Measurements from ENCODE around the gene SEMA5A.

GRCh38 chr5:9398227-9398626, 147.6 kb downstream of the SEMA5A start:
- no peak for TF ChIP-seq RAD21 (IDR thresholded peaks at IDR 0.05; ENCODE audit: low read length)
- no peak for TF ChIP-seq FOXM1 (IDR thresholded peaks at IDR 0.05; ENCODE audit: low read depth)
- no peak for TF ChIP-seq CTCF (IDR thresholded peaks at IDR 0.05)
- no peak for TF ChIP-seq GABPA (IDR thresholded peaks at IDR 0.05; ENCODE audit: low read depth)
- no peak for TF ChIP-seq USF2 (IDR thresholded peaks at IDR 0.05; ENCODE audit: borderline replicate concordance, low read depth, low read length)
- TF ChIP-seq RFX5 (IDR thresholded peaks at IDR 0.05; ENCODE audit: low read length): no peak
- no peak for TF ChIP-seq MAX (IDR thresholded peaks at IDR 0.05; ENCODE audit: low read depth)
- TF ChIP-seq YY1 (IDR thresholded peaks at IDR 0.05; ENCODE audit: low read depth): no peak
- TF ChIP-seq CHD2 (IDR thresholded peaks at IDR 0.05; ENCODE audit: low read length, partially characterized antibody): no peak
- no peak for TF ChIP-seq TEAD4 (IDR thresholded peaks at IDR 0.05; ENCODE audit: borderline replicate concordance, insufficient read depth)
- no peak for TF ChIP-seq EZH2phosphoT487 (IDR thresholded peaks at IDR 0.05; ENCODE audit: borderline replicate concordance, low read depth)
- TF ChIP-seq USF1 (IDR thresholded peaks at IDR 0.05; ENCODE audit: borderline replicate concordance, low read depth): no peak
- TF ChIP-seq POLR2AphosphoS5 (IDR thresholded peaks at IDR 0.05; ENCODE audit: low read depth, low read length): no peak
